Activated CD4-positive, CD25-positive, alpha-beta regulatory T cell treated with anti-CD3 and anti-CD28 coated beads, Interleukin-2, amount 50 U/mL, for 16 hours (primary cell): ENCODE data around the gene SLC4A1AP.
"Not testable (repeated sequence)": the region's sequence is repeated elsewhere in the genome, so short reads cannot be mapped to it uniquely, and the experiment has no call there.

Experiments used
- DNase-seq: peaks from one replicate; pipeline ENCODE4 v3.0.0-alpha.2; 2020; ENCODE audit warnings: low read depth, low spot score

Gene SLC4A1AP

GRCh38 chr2:27663285-27664153 lies at the start of gene SLC4A1AP, which contains the start of gene SUPT7L:
Gene SLC4A1AP, plus strand, starts transcription at chr2:27663889. Its CDS starts 26 bp downstream, at chr2:27663915.
Gene SUPT7L, minus strand, starts transcription at chr2:27663614. Its CDS starts 1,422 bp downstream, at chr2:27662192.
- DNase-seq, result peak; percentile 60

GRCh38 chr2:27613985-27614384 lies 49.7 kb upstream of the SLC4A1AP start:
- no peak for DNase-seq

GRCh38 chr2:27615316-27615715 lies 48.4 kb upstream of the SLC4A1AP start:
- DNase-seq, result no peak

GRCh38 chr2:27621524-27621923 lies 42.2 kb upstream of the SLC4A1AP start:
- no peak for DNase-seq

- DNase-seq, result no peak
Measured at GRCh38 chr2:27622921-27623384, 40.7 kb upstream of the SLC4A1AP start.

GRCh38 chr2:27624943-27625342 lies 38.7 kb upstream of the SLC4A1AP start:
- no peak for DNase-seq

- not testable (repeated sequence) for DNase-seq
Measured at GRCh38 chr2:27626323-27626722, 37.4 kb upstream of the SLC4A1AP start.

- not testable (repeated sequence) for DNase-seq
Measured at GRCh38 chr2:27626921-27627320, 36.8 kb upstream of the SLC4A1AP start.

GRCh38 chr2:27627963-27628766 lies 35.5 kb upstream of the SLC4A1AP start:
- DNase-seq, result no peak

GRCh38 chr2:27628767-27629709 lies 34.7 kb upstream of the SLC4A1AP start, which contains the start of the genes CCDC121 and GPN1:
Gene CCDC121, minus strand, starts transcription at chr2:27629012. Its CDS starts 1,213 bp downstream, at chr2:27627799.
Gene GPN1, plus strand, starts transcription at chr2:27629050. Its CDS starts 9 bp downstream, at chr2:27629059.
- peak; percentile 92 for DNase-seq

- not testable (repeated sequence) for DNase-seq
Measured at GRCh38 chr2:27630257-27630656, 33.4 kb upstream of the SLC4A1AP start.

- no peak for DNase-seq
Measured at GRCh38 chr2:27634291-27634690, 29.4 kb upstream of the SLC4A1AP start.

GRCh38 chr2:27636766-27637165 lies 26.9 kb upstream of the SLC4A1AP start:
- no peak for DNase-seq

GRCh38 chr2:27638037-27638637 lies 25.6 kb upstream of the SLC4A1AP start:
- no peak for DNase-seq

- DNase-seq, result no peak
Measured at GRCh38 chr2:27638709-27639108, 25.0 kb upstream of the SLC4A1AP start.

GRCh38 chr2:27640722-27641245 lies 22.9 kb upstream of the SLC4A1AP start:
- no peak for DNase-seq

GRCh38 chr2:27645197-27645596 lies 18.5 kb upstream of the SLC4A1AP start:
- no peak for DNase-seq

- DNase-seq, result no peak
Measured at GRCh38 chr2:27647289-27647688, 16.4 kb upstream of the SLC4A1AP start.

- DNase-seq, result no peak
Measured at GRCh38 chr2:27647737-27648136, 16.0 kb upstream of the SLC4A1AP start.

GRCh38 chr2:27651056-27651455 lies 12.6 kb upstream of the SLC4A1AP start:
- no peak for DNase-seq
